ENCODE measurements around the gene PARP3.

DNA sequence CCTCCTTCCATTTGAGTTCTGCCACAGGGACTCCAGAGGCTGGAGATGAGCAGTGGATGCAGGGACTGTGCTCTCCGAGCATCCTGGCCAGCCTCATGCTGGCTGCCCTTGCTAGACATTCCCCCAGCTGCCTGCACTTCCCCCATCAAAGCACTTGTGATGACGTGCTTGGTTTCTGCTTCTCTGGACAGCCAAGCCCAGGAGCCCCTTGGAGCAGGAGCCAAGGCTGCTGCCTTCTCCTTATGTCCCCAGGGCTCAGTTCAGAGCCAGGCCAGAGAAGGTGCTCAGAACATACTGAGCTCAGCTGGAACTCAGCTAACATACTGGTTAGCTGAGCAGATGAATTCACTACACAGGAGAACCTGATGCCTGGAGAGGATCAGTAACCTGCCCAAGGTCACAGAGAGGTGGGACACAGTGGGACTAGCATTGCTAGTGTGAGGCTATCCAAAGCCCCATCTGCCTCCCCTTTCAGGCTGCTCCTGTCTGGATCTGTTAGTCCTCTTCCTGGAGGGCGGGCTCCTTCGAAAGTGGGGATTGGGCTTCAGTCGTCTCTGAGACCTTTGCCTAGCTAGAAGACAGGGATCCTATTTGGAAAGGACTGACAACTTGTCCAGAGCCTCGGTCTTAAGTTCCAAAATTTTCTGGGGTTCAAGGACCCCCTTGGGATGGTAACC is 20.8 kb downstream of the PARP3 start:
- TF ChIP-seq, protein P1, sequence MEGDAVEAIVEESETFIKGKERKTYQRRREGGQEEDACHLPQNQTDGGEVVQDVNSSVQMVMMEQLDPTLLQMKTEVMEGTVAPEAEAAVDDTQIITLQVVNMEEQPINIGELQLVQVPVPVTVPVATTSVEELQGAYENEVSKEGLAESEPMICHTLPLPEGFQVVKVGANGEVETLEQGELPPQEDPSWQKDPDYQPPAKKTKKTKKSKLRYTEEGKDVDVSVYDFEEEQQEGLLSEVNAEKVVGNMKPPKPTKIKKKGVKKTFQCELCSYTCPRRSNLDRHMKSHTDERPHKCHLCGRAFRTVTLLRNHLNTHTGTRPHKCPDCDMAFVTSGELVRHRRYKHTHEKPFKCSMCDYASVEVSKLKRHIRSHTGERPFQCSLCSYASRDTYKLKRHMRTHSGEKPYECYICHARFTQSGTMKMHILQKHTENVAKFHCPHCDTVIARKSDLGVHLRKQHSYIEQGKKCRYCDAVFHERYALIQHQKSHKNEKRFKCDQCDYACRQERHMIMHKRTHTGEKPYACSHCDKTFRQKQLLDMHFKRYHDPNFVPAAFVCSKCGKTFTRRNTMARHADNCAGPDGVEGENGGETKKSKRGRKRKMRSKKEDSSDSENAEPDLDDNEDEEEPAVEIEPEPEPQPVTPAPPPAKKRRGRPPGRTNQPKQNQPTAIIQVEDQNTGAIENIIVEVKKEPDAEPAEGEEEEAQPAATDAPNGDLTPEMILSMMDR (IDR thresholded peaks at IDR 0.05 in 8 of 11, conservative IDR thresholded peaks at IDR 0.05 in 3 of 11) = no peak
- TF ChIP-seq POLR2AphosphoS5 (IDR thresholded peaks at IDR 0.05) (no peak), POLR2A (IDR thresholded peaks at IDR 0.05) (no peak)
